GM19193 (cell line): ENCODE data around the gene SAMD10.

Experiments used
- POLR2A ChIP-seq: IDR thresholded peaks from 4 replicates; pipeline ENCODE4 v1.6.1; 2011; ENCODE audit not compliant: insufficient read depth, insufficient read length; ENCODE audit errors: extremely low read depth

Gene SAMD10

DNA sequence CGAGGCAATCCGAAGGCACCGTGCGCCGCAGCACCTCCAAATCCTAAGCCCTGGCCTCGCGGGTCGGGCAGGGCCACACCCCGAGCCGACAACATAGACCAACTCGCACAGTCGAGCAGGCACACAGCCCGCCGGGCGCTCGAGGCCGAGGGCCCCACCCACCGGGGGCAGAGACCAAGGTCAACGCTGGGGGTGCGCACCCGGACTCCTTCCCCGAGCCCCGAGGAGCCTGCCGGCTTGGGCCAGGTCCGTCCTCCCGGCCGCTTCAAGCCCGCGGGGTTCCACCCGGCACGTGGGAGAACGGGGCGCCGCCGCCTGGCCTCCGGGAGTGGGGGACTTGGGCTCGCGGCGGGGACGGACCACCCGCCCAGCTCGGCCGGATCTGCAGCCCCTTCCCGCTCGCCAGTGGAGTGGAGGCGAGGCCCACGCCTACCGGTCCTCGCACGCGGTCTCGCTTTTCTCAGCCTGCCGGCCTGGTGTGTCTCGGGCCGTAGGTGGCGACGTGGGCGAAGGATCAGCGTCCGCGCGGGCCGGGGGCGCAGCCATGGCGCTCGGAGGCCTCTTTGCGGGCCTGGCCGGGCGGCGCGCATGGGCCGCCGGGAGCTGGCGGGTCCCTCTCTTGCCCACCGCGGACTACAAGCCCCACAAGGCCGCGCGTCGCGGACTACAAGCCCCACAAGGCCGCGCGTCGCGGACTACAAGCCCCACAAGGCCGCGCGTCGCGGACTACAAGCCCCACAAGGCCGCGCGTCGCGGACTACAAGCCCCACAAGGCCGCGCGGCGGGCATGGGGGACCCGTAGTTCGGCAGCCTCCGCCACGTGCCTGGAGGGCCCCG, 23.4 kb downstream of the SAMD10 start, which contains the start of gene UCKL1:
Gene UCKL1, minus strand, starts transcription at position 590 of the 837 bp plus-strand sequence. Its CDS starts 44 bp downstream, at position 546.
- TF ChIP-seq POLR2A, result peak; percentile 80

- TF ChIP-seq POLR2A, result no peak
Measured at GRCh38 chr20:63955281-63955826, 24.1 kb downstream of the SAMD10 start.

DNA sequence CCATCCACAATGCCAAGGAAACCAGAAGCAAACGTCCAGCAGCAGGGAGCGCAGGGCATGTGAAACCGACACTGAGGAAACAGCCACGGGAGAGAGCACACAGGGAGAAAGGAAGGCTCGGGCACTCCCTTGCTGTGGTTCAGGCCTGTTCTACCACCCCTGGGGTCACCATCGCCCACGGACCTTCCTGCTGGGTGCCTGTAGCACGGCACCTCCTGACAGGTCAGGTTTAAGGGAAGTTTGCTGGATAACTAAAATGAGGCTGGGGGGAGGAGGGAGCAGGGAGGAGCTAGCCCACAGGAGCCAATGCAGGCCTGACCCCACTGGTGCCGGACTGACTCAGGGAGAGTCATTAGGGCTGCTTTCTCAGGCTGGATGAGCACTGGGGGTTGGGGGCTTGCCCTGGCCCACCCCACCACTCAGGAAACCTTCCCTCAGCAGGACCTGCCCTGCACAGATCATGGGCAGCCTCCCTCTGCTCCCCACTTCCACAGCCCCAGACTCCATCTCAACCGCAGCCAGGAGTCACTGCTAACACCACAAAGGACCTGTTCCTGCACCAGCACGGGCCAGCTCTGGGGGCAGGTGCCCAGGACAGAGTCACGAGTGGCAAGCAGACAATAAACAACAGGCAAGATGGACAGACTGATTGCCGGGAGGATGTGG, 25.5 kb downstream of the SAMD10 start:
- no peak for TF ChIP-seq POLR2A

- TF ChIP-seq POLR2A, result no peak
Measured at GRCh38 chr20:63952769-63953168, 26.7 kb downstream of the SAMD10 start.

- TF ChIP-seq POLR2A, result no peak
Measured at GRCh38 chr20:63952210-63952535, 27.3 kb downstream of the SAMD10 start.

GRCh38 chr20:63951398-63952209, 27.8 kb downstream of the SAMD10 start:
- no peak for TF ChIP-seq POLR2A

DNA sequence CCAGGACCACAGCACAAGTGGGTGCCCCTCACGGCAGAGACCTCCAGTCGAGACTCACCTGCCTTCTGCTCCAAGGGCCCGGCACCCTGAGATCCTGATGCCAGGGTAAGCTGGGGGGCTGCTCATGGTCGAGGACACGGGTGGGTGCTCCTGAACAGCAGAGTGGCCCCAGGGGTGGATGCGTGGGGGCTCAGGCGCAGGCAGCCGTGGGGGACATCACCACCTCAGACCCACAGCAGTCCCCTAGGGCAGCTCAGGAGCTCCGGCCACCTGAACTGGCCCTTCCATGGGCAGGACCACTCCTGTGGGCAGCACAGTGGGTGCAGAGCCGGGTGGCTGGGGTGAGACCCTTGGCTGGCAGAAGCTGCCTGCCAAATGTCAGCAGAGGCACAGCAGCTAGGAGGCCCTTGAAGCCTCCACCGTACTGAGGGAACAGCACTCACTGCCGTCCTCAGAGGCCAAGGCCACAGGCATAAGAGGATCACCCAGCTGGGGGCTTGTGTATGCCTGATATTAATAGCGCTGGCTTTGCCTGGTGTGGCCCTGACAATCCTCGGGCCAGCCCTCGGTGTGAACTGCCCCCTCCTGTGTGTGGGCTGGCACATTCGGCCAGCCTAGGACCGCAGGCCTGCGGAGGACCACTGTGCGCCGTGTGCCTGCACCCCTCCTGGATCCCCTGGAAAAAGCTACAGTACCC, 28.6 kb downstream of the SAMD10 start:
- TF ChIP-seq POLR2A, result no peak

DNA sequence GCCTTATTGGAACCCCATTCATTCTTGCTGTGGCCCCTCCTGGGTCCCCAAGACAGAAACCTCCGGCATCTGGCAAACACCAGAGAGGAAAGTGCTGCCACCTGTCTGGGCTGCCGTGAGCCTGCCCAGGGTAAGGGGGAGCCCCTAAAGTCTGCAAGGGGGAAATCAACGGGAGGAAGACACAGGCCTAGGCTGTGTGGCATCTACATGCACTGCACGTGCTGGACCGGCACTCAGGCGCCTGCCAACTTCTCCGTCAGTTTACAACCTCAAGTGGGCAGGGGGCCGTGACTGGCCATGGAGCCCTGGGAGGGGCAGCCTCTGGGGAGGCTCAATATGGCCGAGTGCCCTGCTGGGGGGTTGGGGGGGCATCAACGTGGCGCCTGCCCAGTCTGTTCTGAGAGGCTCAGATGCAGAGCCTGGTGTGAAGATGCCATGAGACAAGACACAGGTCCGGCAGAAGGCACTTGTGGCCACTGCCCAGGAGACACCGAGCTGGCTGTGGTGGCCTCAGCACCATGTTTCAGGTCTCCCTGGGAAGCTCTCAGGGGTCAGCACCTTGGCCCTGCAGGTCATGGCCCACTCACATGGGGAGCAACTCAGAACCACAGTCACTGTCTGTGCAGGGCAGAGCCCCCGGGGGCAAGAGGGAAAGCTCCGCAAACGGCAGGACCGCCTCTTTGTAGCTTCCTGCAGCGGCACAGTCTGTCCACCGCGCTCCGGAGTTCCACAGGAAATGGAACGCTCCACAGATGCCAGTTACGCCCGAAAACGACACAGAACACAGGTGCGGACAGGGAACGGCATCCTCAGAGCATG, 31.6 kb downstream of the SAMD10 start:
- no peak for TF ChIP-seq POLR2A

DNA sequence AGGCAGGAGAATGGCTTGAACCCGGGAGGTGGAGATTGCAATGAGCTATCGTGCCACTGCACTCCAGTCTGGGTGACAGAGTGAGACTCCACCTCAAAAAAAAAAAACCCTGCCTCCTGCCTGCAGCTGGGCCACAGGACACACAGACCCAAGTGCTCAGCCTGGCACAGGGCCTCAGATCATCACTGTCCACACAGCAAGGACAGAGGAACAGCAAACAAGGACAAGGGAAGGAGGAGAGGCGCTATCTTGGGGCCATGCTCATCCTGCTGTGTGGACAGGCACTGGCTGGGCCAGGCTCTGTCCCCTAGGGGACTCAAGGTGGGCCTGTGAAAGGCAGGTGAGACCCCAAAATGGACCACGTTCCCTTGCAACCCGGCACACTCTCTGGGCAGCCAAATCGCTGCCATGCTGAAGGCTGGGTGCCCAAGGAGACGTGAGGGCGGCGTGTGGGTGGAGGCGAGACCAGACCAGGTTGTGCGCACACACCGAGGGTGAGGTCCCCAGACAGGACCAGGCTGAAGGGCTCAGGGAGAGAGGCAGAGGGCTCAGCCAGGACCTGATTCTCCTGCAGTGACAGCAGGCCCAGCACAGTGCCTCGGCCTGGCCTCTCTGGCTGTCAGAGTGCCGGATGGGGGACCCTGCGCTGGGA, 32.3 kb downstream of the SAMD10 start:
- TF ChIP-seq POLR2A, result no peak

DNA sequence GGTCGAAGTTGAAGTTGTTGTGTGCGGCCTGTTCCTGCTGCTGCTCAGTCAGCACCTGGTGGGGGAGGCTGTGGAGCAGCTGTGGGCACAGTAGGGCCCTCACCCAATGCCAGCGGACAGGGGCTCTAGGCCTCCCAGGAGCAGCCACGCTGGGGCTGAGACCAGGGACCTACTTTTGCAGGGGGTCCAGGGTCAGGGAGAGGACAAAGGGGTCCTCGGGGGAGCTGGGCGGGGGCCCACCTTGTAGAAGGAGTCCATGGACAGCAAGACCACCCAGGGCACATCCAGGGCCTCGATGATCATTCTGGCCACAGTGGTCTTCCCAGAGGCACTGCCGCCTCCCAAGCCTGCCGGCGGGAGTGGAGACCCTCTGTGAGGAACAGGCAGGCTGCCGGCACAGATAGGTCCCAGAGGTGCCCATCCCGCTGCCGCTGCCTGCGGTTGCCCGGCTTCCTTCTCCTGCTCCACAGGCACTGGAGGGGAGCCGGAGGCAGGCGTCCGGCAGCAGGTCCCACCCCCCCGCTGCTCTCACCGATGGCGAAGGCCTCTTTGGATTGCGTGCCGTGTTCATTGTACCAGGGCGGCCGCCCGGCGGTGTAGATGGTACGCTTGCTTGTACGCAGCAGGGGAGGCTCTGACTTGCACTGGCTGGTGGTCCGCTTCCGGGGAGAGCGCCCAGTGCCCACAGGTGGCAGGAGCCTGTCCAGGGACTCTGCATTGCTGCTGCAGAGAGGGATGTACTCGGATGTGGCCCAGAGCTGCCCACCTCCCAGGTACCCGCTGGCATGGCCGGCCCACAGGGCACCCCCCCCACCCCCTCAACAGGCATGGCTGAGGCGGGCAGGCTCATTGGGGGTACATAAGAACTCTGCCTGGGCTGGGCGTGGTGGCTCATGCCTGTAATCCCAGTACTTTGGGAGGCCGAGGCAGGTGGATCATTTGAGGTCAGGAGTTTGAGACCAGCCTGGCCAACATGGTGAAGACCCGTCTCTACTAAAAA, 33.2 kb downstream of the SAMD10 start:
- no peak for TF ChIP-seq POLR2A

GRCh38 chr20:63945031-63945658, 34.3 kb downstream of the SAMD10 start:
- TF ChIP-seq POLR2A, result no peak
